ENCODE measurements around the gene CNTNAP5. TPM values are rescaled to one million over a fixed set of nuclear protein-coding genes. Genes with fewer than 3 reads are reported as not detected.

The CNTNAP5 gene
- total RNA-seq, 4 donors from 2014 or later: not detected

GRCh38 chr2:124161542-124161941, 136.5 kb downstream of the CNTNAP5 start:
- TF ChIP-seq POLR2A (IDR thresholded peaks at IDR 0.05) (no peak), CTCF (IDR thresholded peaks at IDR 0.05 in 4 of 5, conservative IDR thresholded peaks at IDR 0.05 in 1 of 5) (no peak)
- ATAC-seq (no peak), DNase-seq (no peak)
- intact Hi-C loops (cut with DNase I; ENCODE audit: low total_unique reads) (no loop called here), in situ Hi-C loops (cut with MboI; ENCODE audit: low sequenced_read_pairs in 4 of 4) (no loop called here)
- Histone ChIP-seq H3K4me1 (no peaks in the 10 kb centered on the region), H3K9me3 (no peaks in the 10 kb centered on the region), H3K27ac (no peak overlapping the region), H3K36me3 (no peaks in the 10 kb centered on the region), H3K27me3 (no peaks in the 10 kb centered on the region), H3K4me3 (no peak overlapping the region)

GRCh38 chr2:124162256-124162655, 137.2 kb downstream of the CNTNAP5 start:
- Histone ChIP-seq H3K36me3 (no peaks in the 10 kb centered on the region), H3K4me3 (no peak overlapping the region), H3K4me1 (no peaks in the 10 kb centered on the region), H3K9me3 (no peaks in the 10 kb centered on the region), H3K27me3 (no peaks in the 10 kb centered on the region), H3K27ac (no peak overlapping the region)
- ATAC-seq (no peak), DNase-seq (no peak)
- in situ Hi-C loops (cut with MboI; ENCODE audit: low sequenced_read_pairs in 4 of 4) (no loop called here), intact Hi-C loops (cut with DNase I; ENCODE audit: low total_unique reads) (no loop called here)
- TF ChIP-seq CTCF (IDR thresholded peaks at IDR 0.05 in 4 of 5, conservative IDR thresholded peaks at IDR 0.05 in 1 of 5) (no peak), POLR2A (IDR thresholded peaks at IDR 0.05) (no peak)

GRCh38 chr2:124163840-124164239, 138.8 kb downstream of the CNTNAP5 start:
- no peaks in the 10 kb centered on the region for H3K4me1 ChIP-seq
- H3K9me3 ChIP-seq: no peaks in the 10 kb centered on the region
- H3K36me3 ChIP-seq: no peaks in the 10 kb centered on the region
- H3K4me3 ChIP-seq: no peak overlapping the region
- H3K27ac ChIP-seq: no peak overlapping the region
- ATAC-seq (no peak), DNase-seq (no peak)
- intact Hi-C loops (cut with DNase I; ENCODE audit: low total_unique reads): no loop called here
- H3K27me3 ChIP-seq: no peaks in the 10 kb centered on the region
- no peak for TF ChIP-seq CTCF (IDR thresholded peaks at IDR 0.05 in 4 of 5, conservative IDR thresholded peaks at IDR 0.05 in 1 of 5)
- TF ChIP-seq POLR2A (IDR thresholded peaks at IDR 0.05): no peak
- in situ Hi-C loops (cut with MboI; ENCODE audit: low sequenced_read_pairs in 4 of 4): no loop called here

- Histone ChIP-seq H3K36me3 (no peaks in the 10 kb centered on the region), H3K9me3 (no peaks in the 10 kb centered on the region), H3K4me1 (no peaks in the 10 kb centered on the region), H3K27ac (no peak overlapping the region), H3K4me3 (no peak overlapping the region), H3K27me3 (no peaks in the 10 kb centered on the region)
- DNase-seq (no peak), ATAC-seq (no peak)
- intact Hi-C loops (cut with DNase I; ENCODE audit: low total_unique reads) (no loop called here), in situ Hi-C loops (cut with MboI; ENCODE audit: low sequenced_read_pairs in 4 of 4) (no loop called here)
- TF ChIP-seq POLR2A (IDR thresholded peaks at IDR 0.05) (no peak), CTCF (IDR thresholded peaks at IDR 0.05 in 4 of 5, conservative IDR thresholded peaks at IDR 0.05 in 1 of 5) (no peak)
Observed at GRCh38 chr2:124165698-124166097, 140.6 kb downstream of the CNTNAP5 start.

- DNase-seq (no peak), ATAC-seq (no peak)
- no peak overlapping the region for H3K27ac ChIP-seq
- in situ Hi-C loops (cut with MboI; ENCODE audit: low sequenced_read_pairs in 4 of 4) (no loop called here), intact Hi-C loops (cut with DNase I; ENCODE audit: low total_unique reads) (no loop called here)
- no peak overlapping the region for H3K4me3 ChIP-seq
- H3K27me3 ChIP-seq: no peaks in the 10 kb centered on the region
- H3K9me3 ChIP-seq: no peaks in the 10 kb centered on the region
- H3K4me1 ChIP-seq: no peaks in the 10 kb centered on the region
- TF ChIP-seq CTCF (IDR thresholded peaks at IDR 0.05 in 4 of 5, conservative IDR thresholded peaks at IDR 0.05 in 1 of 5) (no peak), POLR2A (IDR thresholded peaks at IDR 0.05) (no peak)
- H3K36me3 ChIP-seq: no peaks in the 10 kb centered on the region
Observed at GRCh38 chr2:124171472-124172063, 146.5 kb downstream of the CNTNAP5 start.

Measured in gastrocnemius medialis (tissue), 4 donors.